Gastrocnemius medialis (tissue), 4 donors: Measurements from ENCODE around the gene DYRK1B.

ENCODE experiments used
- POLR2A ChIP-seq, 2 donors: fragments of 450-650 bp; IDR thresholded peaks; one replicate each; pipeline ENCODE4 v1.6.1; 2017; ENCODE audit warnings: antibody characterized with exemption in 2 of 2, mild to moderate bottlenecking in 2 of 2, moderate library complexity in 2 of 2
- TF ChIP-seq, protein P1 (sequence below), 5 experiments: fragments of 450-650 bp in 3 of 5; fragments of 200-600 bp in 2 of 5; sonication (generic) in 2 of 5; IDR thresholded peaks in 4 of 5; conservative IDR thresholded peaks in 1 of 5; 1 replicate in 4 of 5; 2 replicates in 1 of 5; pipeline ENCODE4 v1.5.1; 2016 to 2019; ENCODE audit warnings: antibody characterized with exemption in 5 of 5, mild to moderate bottlenecking in 3 of 5, moderate library complexity in 3 of 5

DNA sequence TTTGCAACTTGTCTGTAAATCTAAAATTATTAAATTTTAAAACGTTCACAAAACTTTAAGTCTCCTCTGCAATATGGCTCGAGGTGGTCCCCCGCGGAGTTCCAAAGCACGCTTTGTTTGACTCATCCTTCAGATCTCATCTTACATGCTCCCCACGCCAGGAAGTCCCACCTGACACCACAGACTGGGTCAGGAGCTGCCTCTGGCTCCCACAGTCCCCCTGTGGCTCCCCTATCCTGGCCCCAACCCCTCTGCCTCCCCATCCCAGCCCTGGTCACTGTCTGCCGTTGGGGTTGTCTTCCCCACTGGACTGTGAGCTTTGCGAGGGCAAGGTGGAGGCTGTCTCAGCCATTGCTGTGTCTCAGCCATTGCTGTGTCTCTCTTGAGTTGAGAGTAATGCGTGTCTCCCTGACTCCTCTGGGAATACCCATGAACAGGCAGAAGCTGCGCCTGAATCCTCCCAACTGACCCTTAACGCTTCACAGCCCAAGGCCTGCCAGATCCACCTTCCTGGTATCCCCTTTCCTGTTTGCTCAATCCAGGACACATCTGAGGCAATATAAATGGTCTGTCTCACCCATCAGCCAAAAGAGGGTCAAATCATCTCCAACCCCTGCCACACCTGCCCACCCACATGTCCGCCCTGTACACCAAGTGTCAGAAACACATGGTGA, 15.9 kb downstream of the DYRK1B start:
- TF ChIP-seq, protein P1, sequence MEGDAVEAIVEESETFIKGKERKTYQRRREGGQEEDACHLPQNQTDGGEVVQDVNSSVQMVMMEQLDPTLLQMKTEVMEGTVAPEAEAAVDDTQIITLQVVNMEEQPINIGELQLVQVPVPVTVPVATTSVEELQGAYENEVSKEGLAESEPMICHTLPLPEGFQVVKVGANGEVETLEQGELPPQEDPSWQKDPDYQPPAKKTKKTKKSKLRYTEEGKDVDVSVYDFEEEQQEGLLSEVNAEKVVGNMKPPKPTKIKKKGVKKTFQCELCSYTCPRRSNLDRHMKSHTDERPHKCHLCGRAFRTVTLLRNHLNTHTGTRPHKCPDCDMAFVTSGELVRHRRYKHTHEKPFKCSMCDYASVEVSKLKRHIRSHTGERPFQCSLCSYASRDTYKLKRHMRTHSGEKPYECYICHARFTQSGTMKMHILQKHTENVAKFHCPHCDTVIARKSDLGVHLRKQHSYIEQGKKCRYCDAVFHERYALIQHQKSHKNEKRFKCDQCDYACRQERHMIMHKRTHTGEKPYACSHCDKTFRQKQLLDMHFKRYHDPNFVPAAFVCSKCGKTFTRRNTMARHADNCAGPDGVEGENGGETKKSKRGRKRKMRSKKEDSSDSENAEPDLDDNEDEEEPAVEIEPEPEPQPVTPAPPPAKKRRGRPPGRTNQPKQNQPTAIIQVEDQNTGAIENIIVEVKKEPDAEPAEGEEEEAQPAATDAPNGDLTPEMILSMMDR (IDR thresholded peaks at IDR 0.05 in 4 of 5, conservative IDR thresholded peaks at IDR 0.05 in 1 of 5), result no peak
- peak in 1 of 2 donors; percentile 33 for TF ChIP-seq POLR2A (IDR thresholded peaks at IDR 0.05)
